Neuronal stem cell (in vitro differentiated cells): ENCODE measurements around the gene CHST12.
"Not testable (repeated sequence)": the region's sequence is repeated elsewhere in the genome, so short reads cannot be mapped to it uniquely, and the experiment has no call there.

Source experiments
- DNase-seq: peaks from one replicate; pipeline ENCODE4 v3.0.0-alpha.2; 2013; ENCODE audit warnings: low spot score
- H2AFZ ChIP-seq: one replicate; pipeline ENCODE4 v1.6.1; 2013; ENCODE audit warnings: mild to moderate bottlenecking, low read length, inconsistent platforms
- H2AK5ac ChIP-seq: 2 replicates; pipeline ENCODE4 v1.6.1; 2013; ENCODE audit warnings: low read depth, mild to moderate bottlenecking, inconsistent platforms, low read length, moderate library complexity, mixed read lengths
- H2BK120ac ChIP-seq: 2 replicates; pipeline ENCODE4 v1.6.1; 2013; ENCODE audit warnings: low read depth, mild to moderate bottlenecking, inconsistent platforms, low read length, moderate library complexity, mixed read lengths
- H2BK12ac ChIP-seq: one replicate; pipeline ENCODE4 v1.6.1; 2013; ENCODE audit warnings: low read length, inconsistent platforms
- H2BK15ac ChIP-seq: 2 replicates; pipeline ENCODE4 v1.6.1; 2013; ENCODE audit warnings: mild to moderate bottlenecking, low read length, inconsistent platforms, mixed read lengths
- H2BK5ac ChIP-seq: one replicate; pipeline ENCODE4 v1.6.1; 2013; ENCODE audit warnings: inconsistent platforms, mild to moderate bottlenecking, low read length, moderate library complexity
- H3K14ac ChIP-seq: one replicate; pipeline ENCODE4 v1.6.1; 2013; ENCODE audit warnings: low read length, inconsistent platforms
- H3K18ac ChIP-seq: 2 replicates; pipeline ENCODE4 v1.6.1; 2013; ENCODE audit warnings: low read length, inconsistent platforms
- H3K23ac ChIP-seq: 2 replicates; pipeline ENCODE4 v1.6.1; 2013; ENCODE audit warnings: low read depth, mild to moderate bottlenecking, mixed read lengths, low read length, inconsistent platforms; ENCODE audit not compliant: poor library complexity
- H3K27ac ChIP-seq: replicated peaks from 3 replicates; pipeline ENCODE4 v1.5.1; 2013; ENCODE audit warnings: low read length, inconsistent platforms
- H3K27me3 ChIP-seq, 3 experiments: 2 replicates each; pipeline ENCODE4 v1.6.1; 2013; ENCODE audit warnings: low read length in 3 of 3, mild to moderate bottlenecking in 2 of 3, inconsistent platforms in 1 of 3, low read depth in 1 of 3, mixed read lengths in 1 of 3, moderate library complexity in 1 of 3; ENCODE audit not compliant: control insufficient read depth in 3 of 3, insufficient read depth in 3 of 3
- H3K36me3 ChIP-seq, 2 donors: replicated peaks in 1 of 2; 2 replicates each; pipeline ENCODE4 v1.6.1; 2013; ENCODE audit warnings: low read length in 2 of 2; ENCODE audit not compliant: control insufficient read depth in 2 of 2, insufficient read depth in 2 of 2
- H3K4ac ChIP-seq: 2 replicates; pipeline ENCODE4 v1.6.1; 2013; ENCODE audit warnings: inconsistent platforms, mild to moderate bottlenecking, low read length, moderate library complexity
- H3K4me1 ChIP-seq, 2 donors: 1 replicate in 1 of 2; 2 replicates in 1 of 2; pipeline ENCODE4 v1.6.1; 2013; ENCODE audit warnings: low read length in 2 of 2, low read depth in 1 of 2; ENCODE audit not compliant: control insufficient read depth in 2 of 2, insufficient read depth in 1 of 2
- H3K4me2 ChIP-seq: one replicate; pipeline ENCODE4 v1.6.1; 2013; ENCODE audit warnings: mild to moderate bottlenecking, low read length, inconsistent platforms; ENCODE audit not compliant: insufficient read depth, poor library complexity, severe bottlenecking
- H3K4me3 ChIP-seq, 2 donors: 2 replicates each; pipeline ENCODE4 v1.5.1; 2013; ENCODE audit warnings: low read length in 2 of 2, mild to moderate bottlenecking in 2 of 2, inconsistent platforms in 1 of 2, moderate library complexity in 1 of 2
- H3K79me1 ChIP-seq: one replicate; pipeline ENCODE4 v1.6.1; 2013; ENCODE audit warnings: low read depth, mild to moderate bottlenecking, inconsistent platforms, low read length, moderate library complexity
- H3K9ac ChIP-seq: one replicate; pipeline ENCODE4 v1.6.1; 2013; ENCODE audit warnings: mild to moderate bottlenecking, low read depth, low read length, inconsistent platforms; ENCODE audit not compliant: poor library complexity
- H3K9me3 ChIP-seq, 2 donors: replicated peaks in 1 of 2; 2 replicates each; pipeline versions ENCODE3 to v1.6.1; 2013; ENCODE audit warnings: low read length in 2 of 2, mild to moderate bottlenecking in 2 of 2, inconsistent platforms in 1 of 2, low read depth in 1 of 2, mixed read lengths in 1 of 2, moderate library complexity in 1 of 2; ENCODE audit not compliant: control insufficient read depth in 2 of 2, insufficient read depth in 1 of 2
- H4K8ac ChIP-seq: one replicate; pipeline ENCODE4 v1.6.1; 2013; ENCODE audit warnings: low read depth, mild to moderate bottlenecking, inconsistent platforms, low read length, moderate library complexity
- H4K91ac ChIP-seq: one replicate; pipeline ENCODE4 v1.6.1; 2013; ENCODE audit warnings: low read length, low read depth, mild to moderate bottlenecking, inconsistent platforms; ENCODE audit not compliant: poor library complexity
- WGBS, 2 donors: extraction: QIAGEN DNeasy Blood & Tissue Kit; methylation state at CpG; one replicate each; pipeline ENCODE4 v1.1.7; 2013; ENCODE audit warnings: missing lambda C conversion rate in 2 of 2, mixed read lengths in 1 of 2; ENCODE audit not compliant: insufficient read length in 2 of 2, insufficient replicate concordance in 1 of 2; ENCODE audit errors: extremely low coverage in 2 of 2; 5-methylcytosine and 5-hydroxymethylcytosine counted together

CHST12 gene

DNA sequence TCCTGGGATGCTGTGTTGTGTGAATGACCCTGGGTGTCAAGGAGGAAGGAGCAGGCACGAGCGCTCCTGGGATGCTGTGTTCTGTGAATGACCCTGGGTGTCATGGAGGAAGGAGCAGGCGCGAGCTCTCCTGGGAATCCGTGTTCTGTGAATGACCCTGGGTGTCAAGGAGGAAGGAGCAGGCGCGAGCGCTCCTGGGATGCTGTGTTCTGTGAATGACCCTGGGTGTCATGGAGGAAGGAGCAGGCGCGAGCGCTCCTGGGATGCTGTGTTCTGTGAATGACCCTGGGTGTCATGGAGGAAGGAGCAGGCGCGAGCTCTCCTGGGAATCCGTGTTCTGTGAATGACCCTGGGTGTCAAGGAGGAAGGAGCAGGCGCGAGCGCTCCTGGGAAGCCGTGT, 25.9 kb upstream of the CHST12 start:
- not testable (repeated sequence) for H2BK5ac ChIP-seq, H3K4me1 ChIP-seq, H3K27me3 ChIP-seq, H3K27ac ChIP-seq, H3K14ac ChIP-seq, H4K8ac ChIP-seq, H3K4me2 ChIP-seq, H3K9ac ChIP-seq, H2AK5ac ChIP-seq, H2BK15ac ChIP-seq, H3K4ac ChIP-seq, H3K4me3 ChIP-seq, H3K9me3 ChIP-seq, H2AFZ ChIP-seq, H3K23ac ChIP-seq, H4K91ac ChIP-seq, DNase-seq, H3K18ac ChIP-seq, H2BK12ac ChIP-seq, H2BK120ac ChIP-seq
- H3K36me3 ChIP-seq: peaks cover 69 to 94% of the 10 kb centered on the region in 2 donors
- H3K79me1 ChIP-seq: peaks cover 17% of the 10 kb centered on the region
- no CpG with 5 or more reads among the region's 18 CpGs for WGBS, 2 donors

DNA sequence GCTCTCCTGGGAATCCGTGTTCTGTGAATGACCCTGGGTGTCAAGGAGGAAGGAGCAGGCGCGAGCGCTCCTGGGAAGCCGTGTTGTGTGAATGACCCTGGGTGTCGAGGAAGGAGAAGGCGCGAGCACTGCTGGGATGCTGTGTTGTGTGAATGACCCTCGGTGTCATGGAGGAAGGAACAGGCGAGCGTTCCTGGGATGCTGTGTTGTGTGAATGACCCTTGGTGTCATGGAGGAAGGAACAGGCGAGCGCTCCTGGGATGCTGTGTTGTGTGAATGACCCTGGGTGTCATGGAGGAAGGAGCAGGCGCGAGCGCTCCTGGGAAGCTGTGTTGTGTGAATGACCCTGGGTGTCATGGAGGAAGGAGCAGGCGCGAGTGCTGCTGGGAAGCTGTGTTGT, 25.3 kb upstream of the CHST12 start:
- Histone ChIP-seq H3K79me1 (peaks cover 15% of the 10 kb centered on the region), H3K36me3 (peaks cover 64 to 90% of the 10 kb centered on the region in 2 donors)
- H4K8ac ChIP-seq, H2AFZ ChIP-seq, H3K4me3 ChIP-seq, H3K23ac ChIP-seq, H3K9ac ChIP-seq, H3K14ac ChIP-seq, H3K27me3 ChIP-seq, H2BK120ac ChIP-seq, H3K9me3 ChIP-seq, H2AK5ac ChIP-seq, H3K4me2 ChIP-seq, H2BK5ac ChIP-seq, H2BK15ac ChIP-seq, H3K27ac ChIP-seq, DNase-seq, H2BK12ac ChIP-seq, H3K4me1 ChIP-seq, H3K18ac ChIP-seq, H3K4ac ChIP-seq, H4K91ac ChIP-seq: not testable (repeated sequence)
- WGBS, 2 donors: no CpG with 5 or more reads among the region's 18 CpGs

DNA sequence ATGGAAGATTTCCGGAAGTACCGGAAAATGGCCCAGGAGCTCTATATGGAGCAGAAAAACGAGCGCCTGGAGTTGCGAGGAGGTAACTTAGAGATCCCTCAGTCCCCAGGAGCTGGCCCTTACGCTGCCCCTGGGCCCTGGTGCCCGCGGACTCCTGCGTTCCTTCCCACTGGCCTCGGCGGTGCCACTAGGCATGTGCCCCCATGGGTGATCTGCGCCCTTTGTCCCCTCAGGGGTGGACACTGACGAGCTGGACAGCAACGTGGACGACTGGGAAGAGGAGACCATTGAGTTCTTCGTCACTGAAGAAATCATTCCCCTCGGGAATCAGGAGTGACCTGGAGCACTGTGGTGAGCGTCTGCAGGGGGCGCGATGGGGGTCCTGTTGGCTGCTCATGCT, 24.2 kb upstream of the CHST12 start:
- peaks cover 9% of the 10 kb centered on the region for H3K79me1 ChIP-seq
- peaks cover 56 to 83% of the 10 kb centered on the region in 2 donors for H3K36me3 ChIP-seq
- WGBS, 2 donors: no CpG with 5 or more reads among the region's 20 CpGs
- H2BK15ac ChIP-seq: no peak overlapping the region
- no peak overlapping the region for H3K27ac ChIP-seq
- no peak overlapping the region for H2BK5ac ChIP-seq
- no peak overlapping the region for H2BK120ac ChIP-seq
- no peak overlapping the region for H3K4ac ChIP-seq
- H3K27me3 ChIP-seq: no peaks in the 10 kb centered on the region
- H3K9me3 ChIP-seq: no peaks in the 10 kb centered on the region
- no peaks in the 10 kb centered on the region for H3K4me1 ChIP-seq
- no peak overlapping the region for H3K4me2 ChIP-seq
- no peak overlapping the region for H2BK12ac ChIP-seq
- no peak overlapping the region for H3K14ac ChIP-seq
- H3K9ac ChIP-seq: no peak overlapping the region
- H3K4me3 ChIP-seq: no peak overlapping the region
- H4K91ac ChIP-seq: no peak overlapping the region
- no peak for DNase-seq
- no peak overlapping the region for H3K18ac ChIP-seq
- H2AFZ ChIP-seq: no peak overlapping the region
- no peak overlapping the region for H4K8ac ChIP-seq
- H2AK5ac ChIP-seq: no peak overlapping the region
- peak overlapping the region; percentile 1 for H3K23ac ChIP-seq

DNA sequence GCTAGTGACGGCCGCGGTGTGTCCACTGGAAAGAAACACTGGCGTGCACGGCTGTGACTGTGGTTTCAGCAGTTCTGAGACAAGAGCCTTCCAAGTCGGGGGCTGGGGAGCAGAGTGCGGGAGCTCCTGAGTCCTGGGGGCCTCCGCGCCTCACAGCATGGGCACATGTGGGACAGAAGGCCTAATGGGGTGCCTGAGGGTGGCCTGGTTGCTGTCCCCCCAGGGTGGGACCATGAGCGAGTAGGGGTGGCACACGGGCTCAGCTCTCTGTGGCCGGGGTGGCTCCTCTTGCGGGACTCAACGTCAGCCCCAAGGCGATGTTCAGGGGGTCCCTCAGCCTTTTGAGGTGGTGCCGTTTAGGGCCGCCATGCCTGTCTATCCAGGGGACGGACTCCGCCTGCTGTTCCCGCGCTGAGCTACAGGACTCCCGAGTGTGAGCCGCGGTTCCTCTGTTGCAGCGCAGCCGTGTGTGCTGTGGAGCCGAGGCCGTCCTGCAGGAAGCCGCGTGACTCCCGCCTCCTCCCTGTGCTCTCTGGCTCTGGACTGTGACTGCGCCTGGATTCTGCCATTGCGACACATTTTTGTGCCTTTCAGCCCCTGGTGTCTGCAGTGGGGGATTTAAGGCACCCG, 23.5 kb upstream of the CHST12 start:
- Histone ChIP-seq H3K9ac (no peak overlapping the region), H3K14ac (no peak overlapping the region), H2BK15ac (no peak overlapping the region), H2AK5ac (no peak overlapping the region), H4K8ac (no peak overlapping the region), H3K4me1 (no peaks in the 10 kb centered on the region), H3K4me2 (no peak overlapping the region), H2BK5ac (no peak overlapping the region), H4K91ac (no peak overlapping the region), H3K79me1 (peaks cover 9% of the 10 kb centered on the region), H3K27ac (no peak overlapping the region), H2BK120ac (no peak overlapping the region), H3K27me3 (no peaks in the 10 kb centered on the region), H3K4ac (no peak overlapping the region), H2BK12ac (peak overlapping the region; percentile 41), H3K4me3 (no peak overlapping the region), H3K9me3 (no peaks in the 10 kb centered on the region), H3K36me3 (peaks cover 49 to 75% of the 10 kb centered on the region in 2 donors), H3K23ac (no peak overlapping the region), H2AFZ (no peak overlapping the region), H3K18ac (no peak overlapping the region)
- WGBS, 2 donors: no CpG with 5 or more reads among the region's 34 CpGs
- no peak for DNase-seq
